Transverse colon (tissue), 4 donors: ENCODE results near the gene CCR5AS.

Experiments used
- DNase-seq: peaks from one replicate; pipeline ENCODE4 v3.0.0-alpha.2; 2019
- H3K27ac ChIP-seq, 4 donors: fragments of 200-600 bp; sonication (generic); 2 replicates each; pipeline ENCODE4 v1.5.1; 2016 to 2018; ENCODE audit warnings: inconsistent platforms in 4 of 4
- H3K27me3 ChIP-seq: fragments of 200-600 bp; sonication (generic); 2 replicates; pipeline ENCODE4 v1.5.1; 2017; ENCODE audit warnings: inconsistent platforms
- H3K36me3 ChIP-seq, 4 donors: fragments of 200-600 bp; sonication (generic); 2 replicates each; pipeline ENCODE4 v1.5.1; 2017 to 2019; ENCODE audit warnings: inconsistent platforms in 4 of 4
- H3K4me1 ChIP-seq, 4 donors: fragments of 200-600 bp; sonication (generic); 2 replicates each; pipeline ENCODE4 v1.5.1; 2017 to 2020; ENCODE audit warnings: inconsistent platforms in 4 of 4
- H3K4me3 ChIP-seq, 4 donors: fragments of 200-600 bp; sonication (generic); 1 replicate in 1 of 4; 2 replicates in 3 of 4; pipeline versions ENCODE4 v1.5.1 to v1.6.1; 2017 to 2019; ENCODE audit warnings: inconsistent platforms in 4 of 4
- H3K9me3 ChIP-seq, 2 donors: fragments of 200-600 bp; sonication (generic); 2 replicates each; pipeline ENCODE4 v1.5.1; 2017 to 2019; ENCODE audit warnings: inconsistent platforms in 2 of 2
- CTCF ChIP-seq, 5 experiments: fragments of 200-600 bp in 3 of 5; fragments of 450-650 bp in 2 of 5; sonication (generic) in 3 of 5; IDR thresholded peaks; 1 replicate in 2 of 5; 2 replicates in 3 of 5; pipeline ENCODE4 v1.5.1; 2016 to 2017; ENCODE audit warnings: antibody characterized with exemption in 5 of 5, inconsistent platforms in 3 of 5, mild to moderate bottlenecking in 2 of 5, moderate library complexity in 1 of 5
- EP300 ChIP-seq: sonication (generic); formaldehyde crosslinking; IDR thresholded peaks from one replicate; pipeline ENCODE4 v1.6.1; 2017; ENCODE audit warnings: antibody characterized with exemption, low read depth
- POLR2A ChIP-seq: fragments of 450-650 bp; IDR thresholded peaks from one replicate; pipeline ENCODE4 v1.6.1; 2016; ENCODE audit warnings: antibody characterized with exemption, mild to moderate bottlenecking, moderate library complexity
- POLR2AphosphoS5 ChIP-seq, 3 donors: sonication (generic); formaldehyde crosslinking; IDR thresholded peaks; one replicate each; pipeline ENCODE4 v1.6.1; 2016; ENCODE audit warnings: antibody characterized with exemption in 3 of 3
- WGBS, 2 donors: methylation state at CpG; one replicate each; pipeline ENCODE4 v1.1.5; 2018; ENCODE audit warnings: low coverage in 1 of 2; 5-methylcytosine and 5-hydroxymethylcytosine counted together
- in situ Hi-C, 4 donors: fragments of 200-750 bp; cut with MboI; loops; one replicate each; pipeline versions ENCODE4 v1.15.0 to v1.15.1; 2017; ENCODE audit warnings: low sequenced_read_pairs in 3 of 4, low pct_ligation_motif_present in 1 of 4, low pct_unique_long_range_greater_than_20kb in 1 of 4
- intact Hi-C: fragments of 100-400 bp; cut with DNase I; formaldehyde crosslinking; loops from one replicate; pipeline ENCODE4 v1.15.1; 2023; ENCODE audit warnings: low total_unique reads

Gene CCR5AS

GRCh38 chr3:46371519-46372340 lies 35.1 kb downstream of the CCR5AS start:
- WGBS, 2 donors, result 78 to 81% methylated on average over 6 to 10 of the region's 10 CpGs
- DNase-seq, result no peak
- no peaks in the 10 kb centered on the region for H3K36me3 ChIP-seq
- peak overlapping the region in 1 of 4 donors; percentile 19 for H3K4me3 ChIP-seq
- peak overlapping the region in 2 of 4 donors; percentile 17 to 56 for H3K27ac ChIP-seq
- intact Hi-C loops (no loop called here), in situ Hi-C loops (loop anchor here in 2 of 4 donors (10.0 to 25.0 kb wide), 3 partner anchors 284 to 434 kb away; partner anchors contain the start of gene CXCR6 (in 1 of the 2))
- H3K4me1 ChIP-seq, result no peaks in the 10 kb centered on the region
- no peaks in the 10 kb centered on the region for H3K27me3 ChIP-seq
- TF ChIP-seq POLR2AphosphoS5 (IDR thresholded peaks at IDR 0.05) (no peak), EP300 (no peak), POLR2A (no peak), CTCF (IDR thresholded peaks at IDR 0.05) (no peak)
- H3K9me3 ChIP-seq, result no peaks in the 10 kb centered on the region

GRCh38 chr3:46370839-46371518 lies 35.9 kb downstream of the CCR5AS start, which contains the start of gene CCR5:
CCR5 (plus strand) TSS chr3:46370946; CDS start chr3:46372903, 1,957 bp downstream.
- DNase-seq, result no peak
- Histone ChIP-seq H3K27ac (peak within 1 kb of the TSS; percentile 16 to 56 (median 32)), H3K27me3 (no peaks in the 10 kb centered on the region), H3K4me3 (peak within 1 kb of the TSS in 1 of 4 donors; percentile 19), H3K4me1 (no peaks in the 10 kb centered on the region), H3K36me3 (no peaks in the 10 kb centered on the region), H3K9me3 (no peaks in the 10 kb centered on the region)
- no peak for TF ChIP-seq EP300
- peak in 1 of 3 donors; percentile 10 for TF ChIP-seq POLR2AphosphoS5 (IDR thresholded peaks at IDR 0.05)
- TF ChIP-seq CTCF (IDR thresholded peaks at IDR 0.05), result no peak
- peak; percentile 35 for TF ChIP-seq POLR2A
- WGBS, 2 donors, result 33 to 40% methylated on average over 5 of the region's 5 CpGs
- intact Hi-C loops, result no loop called here
- in situ Hi-C loops, result loop anchor here in 2 of 4 donors (10.0 to 25.0 kb wide), 3 partner anchors 284 to 434 kb away; partner anchors contain the start of gene CXCR6 (in 1 of the 2)

- WGBS, 2 donors, result 62% methylated on average over 6 of the region's 6 CpGs; no CpG with 5 or more reads in 1 of the 2 donors
- in situ Hi-C loops (loop anchor here (5.0 to 25.0 kb wide), 6 partner anchors 85 to 432 kb away; partner anchors contain the start of gene CXCR6 (in 2 of the 4)), intact Hi-C loops (no loop called here)
- H3K36me3 ChIP-seq, result no peaks in the 10 kb centered on the region
- H3K4me3 ChIP-seq, result no peak overlapping the region
- no peaks in the 10 kb centered on the region for H3K9me3 ChIP-seq
- no peak for TF ChIP-seq POLR2A
- no peak for TF ChIP-seq POLR2AphosphoS5 (IDR thresholded peaks at IDR 0.05)
- TF ChIP-seq CTCF (IDR thresholded peaks at IDR 0.05), result no peak
- TF ChIP-seq EP300, result no peak
- peak overlapping the region; percentile 16 to 56 (median 17) for H3K27ac ChIP-seq
- no peak for DNase-seq
- no peaks in the 10 kb centered on the region for H3K27me3 ChIP-seq
- no peaks in the 10 kb centered on the region for H3K4me1 ChIP-seq
Measured at GRCh38 chr3:46369675-46370132, 37.2 kb downstream of the CCR5AS start.

- Histone ChIP-seq H3K36me3 (no peaks in the 10 kb centered on the region), H3K27ac (peak overlapping the region in 3 of 4 donors; percentile 16 to 56 (median 17)), H3K4me1 (no peaks in the 10 kb centered on the region), H3K9me3 (no peaks in the 10 kb centered on the region), H3K4me3 (no peak overlapping the region), H3K27me3 (no peaks in the 10 kb centered on the region)
- intact Hi-C loops (no loop called here), in situ Hi-C loops (loop anchor here (5.0 to 25.0 kb wide), 6 partner anchors 84 to 432 kb away; partner anchors contain the start of gene CXCR6 (in 2 of the 4))
- TF ChIP-seq CTCF (IDR thresholded peaks at IDR 0.05) (no peak), POLR2AphosphoS5 (IDR thresholded peaks at IDR 0.05) (no peak), EP300 (no peak), POLR2A (no peak)
- 51 to 78% methylated on average over 3 to 4 of the region's 4 CpGs for WGBS, 2 donors
- DNase-seq, result no peak
Measured at GRCh38 chr3:46369151-46369550, 37.7 kb downstream of the CCR5AS start.
